Measurements from ENCODE around the gene SLC25A33.

SLC25A33 gene

DNA sequence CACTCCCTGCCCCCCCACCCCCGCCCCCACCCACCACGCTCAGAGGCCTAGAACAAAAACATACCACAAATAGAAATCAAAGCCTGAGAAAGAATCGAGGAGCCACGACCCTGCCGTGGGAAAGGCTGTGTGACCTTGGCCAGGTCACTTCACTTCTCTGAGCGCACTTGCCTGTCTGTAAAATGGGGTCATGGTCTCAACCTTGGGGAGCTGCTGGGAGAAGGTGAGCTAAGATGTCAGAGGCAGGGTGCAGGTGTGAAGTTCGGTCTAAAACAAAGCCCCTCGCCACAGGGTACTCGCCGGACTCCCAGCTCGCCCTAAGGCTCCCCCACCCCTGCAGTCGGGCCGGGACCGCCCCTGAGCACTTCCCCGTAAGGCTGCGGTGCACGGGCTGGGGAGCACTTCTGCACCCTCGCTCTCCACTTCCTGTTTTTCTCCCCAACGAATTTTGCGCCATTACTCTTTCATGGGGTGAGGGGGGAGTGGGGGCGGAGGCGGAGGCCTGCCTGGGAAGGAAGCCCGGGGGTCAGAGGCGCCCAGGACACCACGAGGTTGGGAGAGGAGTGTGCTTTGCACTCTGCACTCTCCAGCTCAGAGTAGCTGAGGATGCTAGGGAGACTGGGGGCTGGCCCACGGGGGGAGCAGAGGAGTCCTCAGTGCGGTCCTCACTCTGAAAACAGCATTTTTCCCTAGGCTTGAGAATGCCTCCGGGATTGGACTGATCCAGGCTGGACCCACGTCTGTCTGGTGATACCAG lies 90.4 kb downstream of the SLC25A33 start:
- H3K4me2 ChIP-seq (ENCODE audit: insufficient read depth, low read length) = peak overlapping the region; percentile 76
- H4K20me1 ChIP-seq (ENCODE audit: insufficient read depth, low read length) = no peaks in the 10 kb centered on the region
- peaks cover 28% of the 10 kb centered on the region for H3K36me3 ChIP-seq (ENCODE audit: insufficient read depth, low read length)
- H2AFZ ChIP-seq (ENCODE audit: low read depth, low read length) = peak overlapping the region; percentile 42
- DNase-seq (peak; percentile 91), ATAC-seq (ENCODE audit: insufficient read depth, low read depth) (peak; percentile 63)
- TF ChIP-seq, protein P1, sequence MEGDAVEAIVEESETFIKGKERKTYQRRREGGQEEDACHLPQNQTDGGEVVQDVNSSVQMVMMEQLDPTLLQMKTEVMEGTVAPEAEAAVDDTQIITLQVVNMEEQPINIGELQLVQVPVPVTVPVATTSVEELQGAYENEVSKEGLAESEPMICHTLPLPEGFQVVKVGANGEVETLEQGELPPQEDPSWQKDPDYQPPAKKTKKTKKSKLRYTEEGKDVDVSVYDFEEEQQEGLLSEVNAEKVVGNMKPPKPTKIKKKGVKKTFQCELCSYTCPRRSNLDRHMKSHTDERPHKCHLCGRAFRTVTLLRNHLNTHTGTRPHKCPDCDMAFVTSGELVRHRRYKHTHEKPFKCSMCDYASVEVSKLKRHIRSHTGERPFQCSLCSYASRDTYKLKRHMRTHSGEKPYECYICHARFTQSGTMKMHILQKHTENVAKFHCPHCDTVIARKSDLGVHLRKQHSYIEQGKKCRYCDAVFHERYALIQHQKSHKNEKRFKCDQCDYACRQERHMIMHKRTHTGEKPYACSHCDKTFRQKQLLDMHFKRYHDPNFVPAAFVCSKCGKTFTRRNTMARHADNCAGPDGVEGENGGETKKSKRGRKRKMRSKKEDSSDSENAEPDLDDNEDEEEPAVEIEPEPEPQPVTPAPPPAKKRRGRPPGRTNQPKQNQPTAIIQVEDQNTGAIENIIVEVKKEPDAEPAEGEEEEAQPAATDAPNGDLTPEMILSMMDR (IDR thresholded peaks at IDR 0.05; ENCODE audit: borderline replicate concordance, extremely low read depth, low read length, poor library complexity, severe bottlenecking) = no peak
- no peak for TF ChIP-seq EZH2 (IDR thresholded peaks at IDR 0.05; ENCODE audit: borderline replicate concordance, low read depth, low read length, severe bottlenecking)
- H3K9me3 ChIP-seq (ENCODE audit: insufficient read depth, low read length, severe bottlenecking) = no peaks in the 10 kb centered on the region
- no peaks in the 10 kb centered on the region for H3K27me3 ChIP-seq (ENCODE audit: insufficient read depth, low read length, poor library complexity)
- peaks cover 70% of the 10 kb centered on the region for H3K79me2 ChIP-seq (ENCODE audit: insufficient read depth, low read length)
- peak overlapping the region; percentile 94 for H3K27ac ChIP-seq (ENCODE audit: low read length)
- H3K4me1 ChIP-seq (ENCODE audit: insufficient read depth, low read length) = peaks cover 66% of the 10 kb centered on the region
- peak overlapping the region; percentile 80 for H3K9ac ChIP-seq (ENCODE audit: low read depth, low read length)
- peak overlapping the region; percentile 31 to 65 for H3K4me3 ChIP-seq (ENCODE audit: low read depth in 1 of 2, low read length in 2 of 2)

DNA sequence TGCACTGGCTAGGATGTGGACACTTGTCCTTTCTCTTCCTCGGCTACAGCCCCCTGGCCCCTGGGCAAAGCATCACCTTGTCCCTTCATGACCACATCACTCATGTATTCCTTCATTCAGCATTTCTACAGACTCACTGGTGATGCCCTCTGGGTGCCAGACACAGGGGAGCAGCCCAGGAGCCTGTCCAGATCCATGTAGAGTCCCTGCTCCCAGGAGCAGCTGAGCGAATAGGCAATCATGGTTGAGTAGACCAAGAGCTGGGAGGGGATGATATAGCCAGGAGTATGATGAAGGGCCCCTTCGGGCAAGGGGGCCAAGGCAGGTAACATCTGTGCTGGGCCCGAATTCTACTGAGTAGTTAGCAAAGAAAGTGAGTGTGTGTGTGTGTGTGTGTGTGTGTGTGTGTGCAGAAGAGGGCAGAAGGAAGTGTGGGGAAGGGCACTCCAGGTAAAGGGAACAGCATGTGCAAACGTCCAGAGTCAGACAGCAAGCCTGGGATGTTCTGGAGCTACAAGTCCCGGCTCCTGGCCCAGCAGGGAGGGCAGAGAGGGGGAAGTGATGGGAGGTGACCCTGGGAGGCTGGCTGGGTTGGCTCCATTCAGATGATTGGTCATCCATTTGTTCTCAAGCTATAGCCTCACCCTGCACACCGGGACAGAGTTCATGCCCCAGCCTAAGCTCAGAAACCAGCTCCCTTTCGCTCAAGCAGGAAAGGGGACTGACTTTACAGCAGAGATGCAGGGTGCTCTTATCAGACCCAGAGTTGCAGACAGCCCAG lies 91.3 kb downstream of the SLC25A33 start:
- TF ChIP-seq, protein P1 (IDR thresholded peaks at IDR 0.05; ENCODE audit: borderline replicate concordance, extremely low read depth, low read length, poor library complexity, severe bottlenecking) = peak; percentile 2
- TF ChIP-seq EZH2 (IDR thresholded peaks at IDR 0.05; ENCODE audit: borderline replicate concordance, low read depth, low read length, severe bottlenecking) = no peak
- Histone ChIP-seq H3K27me3 (ENCODE audit: insufficient read depth, low read length, poor library complexity) (no peaks in the 10 kb centered on the region), H3K27ac (ENCODE audit: low read length) (peak overlapping the region; percentile 94)

GRCh38 chr1:9631613-9632012 lies 92.3 kb downstream of the SLC25A33 start:
- Histone ChIP-seq H3K4me1 (ENCODE audit: insufficient read depth, low read length) (peaks cover 65% of the 10 kb centered on the region), H3K27ac (ENCODE audit: low read length) (peak overlapping the region; percentile 94), H3K36me3 (ENCODE audit: insufficient read depth, low read length) (peaks cover 47% of the 10 kb centered on the region), H3K9ac (ENCODE audit: low read depth, low read length) (peak overlapping the region; percentile 80), H3K4me3 (ENCODE audit: low read depth in 1 of 2, low read length in 2 of 2) (peak overlapping the region in 1 of 2 experiments; percentile 65; a peak in 2 of 4 replicates), H3K79me2 (ENCODE audit: insufficient read depth, low read length) (peaks cover 87% of the 10 kb centered on the region), H3K4me2 (ENCODE audit: insufficient read depth, low read length) (peak overlapping the region; percentile 76), H2AFZ (ENCODE audit: low read depth, low read length) (no peak overlapping the region), H3K27me3 (ENCODE audit: insufficient read depth, low read length, poor library complexity) (no peaks in the 10 kb centered on the region), H3K9me3 (ENCODE audit: insufficient read depth, low read length, severe bottlenecking) (no peaks in the 10 kb centered on the region), H4K20me1 (ENCODE audit: insufficient read depth, low read length) (no peaks in the 10 kb centered on the region)
- DNase-seq (no peak), ATAC-seq (ENCODE audit: insufficient read depth, low read depth) (no peak)
- TF ChIP-seq, protein P1 (IDR thresholded peaks at IDR 0.05; ENCODE audit: borderline replicate concordance, extremely low read depth, low read length, poor library complexity, severe bottlenecking) = peak; percentile 5
- no peak for TF ChIP-seq EZH2 (IDR thresholded peaks at IDR 0.05; ENCODE audit: borderline replicate concordance, low read depth, low read length, severe bottlenecking)

More for the DNA sequence above, 91.3 kb downstream of the SLC25A33 start:
- ATAC-seq (ENCODE audit: insufficient read depth, low read depth) (peak; percentile 0; the same call in 1 of the 3 replicates), DNase-seq (peak; percentile 33)
- H4K20me1 ChIP-seq (ENCODE audit: insufficient read depth, low read length) = no peaks in the 10 kb centered on the region
- H3K36me3 ChIP-seq (ENCODE audit: insufficient read depth, low read length) = peaks cover 37% of the 10 kb centered on the region
- H3K4me1 ChIP-seq (ENCODE audit: insufficient read depth, low read length) = peaks cover 68% of the 10 kb centered on the region
- H3K9ac ChIP-seq (ENCODE audit: low read depth, low read length) = peak overlapping the region; percentile 80
- peak overlapping the region; percentile 76 for H3K4me2 ChIP-seq (ENCODE audit: insufficient read depth, low read length)
- peak overlapping the region; percentile 31 to 65 for H3K4me3 ChIP-seq (ENCODE audit: low read depth in 1 of 2, low read length in 2 of 2)
- H3K79me2 ChIP-seq (ENCODE audit: insufficient read depth, low read length) = peaks cover 77% of the 10 kb centered on the region
- no peaks in the 10 kb centered on the region for H3K9me3 ChIP-seq (ENCODE audit: insufficient read depth, low read length, severe bottlenecking)
- peak overlapping the region; percentile 42; the same call in 1 of the 2 replicates for H2AFZ ChIP-seq (ENCODE audit: low read depth, low read length)

All from DND-41 (cell line).